GM12878 (cell line): Measurements from ENCODE around the gene SSBP3. TPM values are rescaled to one million over a fixed set of nuclear protein-coding genes. Genes with fewer than 3 reads are reported as not detected.

Experiments used
- ATAC-seq: fragments of 200-7000 bp; cut with Tn5 transposase; 3 replicates; pipeline ENCODE4 v1.9.1; 2020; ENCODE audit warnings: mild to moderate bottlenecking, moderate library complexity
- BruUV-seq: library from RNA; stranded (reverse); fragments of 400-500 nt; replicated peaks from 2 replicates; lab custom pipeline; 2021; lab: Mats Ljungman, UMichigan
- CTCF ChIA-PET: fragments of 300-600 bp; sonication (Branson Sonifier 250); formaldehyde crosslinking; extraction: SDS; loops from one replicate; lab custom pipeline; 2021; ENCODE audit warnings: inconsistent platforms; lab: Yijun Ruan, JAX
- POLR2A ChIA-PET: fragments of 350-600 bp; formaldehyde crosslinking; extraction: SDS; loops from one replicate; lab custom pipeline; 2021; ENCODE audit warnings: inconsistent platforms; lab: Charles Lee
- RAD21 ChIA-PET: fragments of 300-600 bp; sonication (Branson Sonifier 250); formaldehyde crosslinking; loops from one replicate; lab custom pipeline; 2023; ENCODE audit warnings: antibody characterized with exemption; ENCODE audit not compliant: unreplicated experiment; lab: Charles Lee
- SMC1A ChIA-PET: fragments of 300-600 bp; sonication (Branson Sonifier 250); formaldehyde crosslinking; loops from one replicate; lab custom pipeline; 2023; ENCODE audit not compliant: unreplicated experiment, uncharacterized antibody; lab: Charles Lee
- DNase-seq: peaks from one replicate; pipeline ENCODE4 v3.0.0-alpha.2; 2011; ENCODE audit warnings: low read depth, low spot score
- FAIRE-seq: peaks from 3 replicates; lab custom pipeline; 2011; peaks lifted over from hg19 to GRCh38; lab: Jason Lieb, UNC
- H2AFZ ChIP-seq: 2 replicates; pipeline ENCODE4 v1.6.0; 2011; ENCODE audit warnings: low read depth, low read length, control low read depth; ENCODE audit not compliant: control insufficient read depth
- H3K27ac ChIP-seq: 2 replicates; pipeline ENCODE4 v1.5.1; 2011; ENCODE audit warnings: control low read depth; ENCODE audit not compliant: control insufficient read depth, insufficient read depth
- H3K27me3 ChIP-seq, 2 experiments: replicated peaks in 1 of 2; 2 replicates each; pipeline versions ENCODE4 v1.6.0 to v1.6.1; 2011; ENCODE audit warnings: low read length in 1 of 2; ENCODE audit not compliant: control insufficient read depth in 2 of 2, insufficient read depth in 2 of 2
- H3K36me3 ChIP-seq, 2 experiments: 2 replicates each; pipeline ENCODE4 v1.5.1; 2011; ENCODE audit warnings: low read length in 1 of 2; ENCODE audit not compliant: control insufficient read depth in 2 of 2, insufficient read depth in 2 of 2
- H3K4me1 ChIP-seq: 2 replicates; pipeline ENCODE4 v1.6.1; 2011; ENCODE audit warnings: mild to moderate bottlenecking, low read length, moderate library complexity, mixed read lengths; ENCODE audit not compliant: control insufficient read depth, insufficient read depth
- H3K4me2 ChIP-seq: 2 replicates; pipeline ENCODE4 v1.6.0; 2011; ENCODE audit warnings: control low read depth; ENCODE audit not compliant: control insufficient read depth, insufficient read depth
- H3K4me3 ChIP-seq: fragments of 200-600 bp; sonication (generic); 2 replicates; pipeline ENCODE4 v1.5.1; 2016
- H3K79me2 ChIP-seq: 2 replicates; pipeline ENCODE4 v1.6.0; 2011; ENCODE audit warnings: low read length; ENCODE audit not compliant: control insufficient read depth, insufficient read depth
- H3K9ac ChIP-seq: 2 replicates; pipeline ENCODE4 v1.8.0; 2011; ENCODE audit warnings: low read length, control low read depth, mixed read lengths; ENCODE audit not compliant: control insufficient read depth, insufficient read depth
- H3K9me3 ChIP-seq: replicated peaks from 3 replicates; pipeline ENCODE4 v1.5.1; 2011; ENCODE audit warnings: mild to moderate bottlenecking, low read length; ENCODE audit not compliant: control insufficient read depth, insufficient read depth
- H4K20me1 ChIP-seq: 2 replicates; pipeline ENCODE4 v1.6.0; 2011; ENCODE audit not compliant: control insufficient read depth, insufficient read depth
- ASH2L ChIP-seq: fragments of 300-600, 200-600 bp; sonication (generic); IDR thresholded peaks from 2 replicates; pipeline ENCODE4 v1.6.1; 2017; ENCODE audit warnings: low read depth, mild to moderate bottlenecking, borderline replicate concordance
- DPF2 ChIP-seq: fragments of 450-650 bp; IDR thresholded peaks from 2 replicates; pipeline ENCODE4 v1.6.1; 2017; ENCODE audit warnings: mild to moderate bottlenecking
- E2F4 ChIP-seq: IDR thresholded peaks from 2 replicates; pipeline ENCODE4 v1.6.1; 2012; ENCODE audit warnings: low read depth, low read length, improper control_type of control experiment
- EZH2 ChIP-seq: IDR thresholded peaks from 2 replicates; pipeline ENCODE4 v1.6.1; 2012; ENCODE audit warnings: low read depth, mild to moderate bottlenecking, control low read depth, inconsistent platforms, low read length, borderline replicate concordance; ENCODE audit not compliant: control insufficient read depth
- IRF4 ChIP-seq: IDR thresholded peaks from 2 replicates; pipeline ENCODE4 v1.6.1; 2011; ENCODE audit warnings: low read depth, low read length
- MEF2B ChIP-seq: fragments of 450-650 bp; IDR thresholded peaks from 2 replicates; pipeline ENCODE4 v1.6.1; 2018; ENCODE audit warnings: mild to moderate bottlenecking, moderate library complexity; ENCODE audit not compliant: partially characterized antibody, poor library complexity, severe bottlenecking
- NR2F1 ChIP-seq: fragments of 450-650 bp; conservative IDR thresholded peaks from 2 replicates; pipeline ENCODE4 v1.6.1; 2017; ENCODE audit warnings: mild to moderate bottlenecking
- NRF1 ChIP-seq: conservative IDR thresholded peaks from 2 replicates; pipeline ENCODE4 v1.6.1; 2011; ENCODE audit warnings: mild to moderate bottlenecking, low read depth, low read length, improper control_type of control experiment
- RFX5 ChIP-seq: IDR thresholded peaks from 2 replicates; pipeline ENCODE4 v1.6.1; 2011; ENCODE audit warnings: low read depth, low read length, improper control_type of control experiment
- WGBS: methylation state at CpG from one replicate; pipeline ENCODE4 v1.1.6; 2016; ENCODE audit warnings: low lambda C conversion rate; ENCODE audit not compliant: insufficient replicate concordance, insufficient coverage; ENCODE audit errors: missing lambda C conversion rate; 5-methylcytosine and 5-hydroxymethylcytosine counted together
- in situ Hi-C: fragments of 300-500 bp; cut with MboI; formaldehyde crosslinking; loops from 9 replicates; pipeline ENCODE4 v1.14.3; 2018; ENCODE audit warnings: mixed read lengths
- intact Hi-C: fragments of 100-400 bp; cut with micrococcal nuclease; formaldehyde crosslinking; loops from one replicate; pipeline ENCODE4 v1.14.2; 2022; ENCODE audit not compliant: unreplicated experiment
- polyA plus RNA-seq, 11 experiments: library from polyadenylated mRNA; depleted of rRNA in 4 of 11; unstranded in 6 of 11; stranded (reverse) in 5 of 11; fragments of >200 nt; fragmentation: Nextera tagmentation in 4 of 11; fragmentation: Illumina TruSeq in 1 of 11; extraction: Ambion mirVana in 4 of 11; extraction: Trizol in 1 of 11; gene quantifications; 1 replicate in 1 of 11; 2 replicates in 10 of 11; pipeline versions ENCODE4 v1.2.1 to v1.2.3, GENCODE V29; 2011 to 2016; ENCODE audit warnings: inconsistent platforms in 2 of 11, missing spikeins in 2 of 11, low read depth in 1 of 11
- total RNA-seq, 4 experiments: library from RNA; depleted of rRNA in 3 of 4; stranded (reverse); fragments of >200 nt in 3 of 4; fragmentation: Illumina TruSeq in 1 of 4; extraction: Trizol in 1 of 4; gene quantifications; 2 replicates each; pipeline versions ENCODE4 v1.2.1 to v1.2.3, GENCODE V29; 2013 to 2021
- TF ChIP-seq, protein P1 (sequence below): fragments of 450-650 bp; IDR thresholded peaks from 2 replicates; pipeline ENCODE4 v1.6.1; 2018; ENCODE audit warnings: borderline replicate concordance, mild to moderate bottlenecking; ENCODE audit not compliant: partially characterized antibody
- TF ChIP-seq, protein P2 (sequence below): fragments of 450-650 bp; IDR thresholded peaks from 2 replicates; pipeline ENCODE4 v1.6.1; 2017; ENCODE audit warnings: low read depth, mild to moderate bottlenecking, moderate library complexity
- TF ChIP-seq, protein P3 (sequence below): fragments of 450-650 bp; IDR thresholded peaks from 2 replicates; pipeline ENCODE4 v1.6.1; 2016; ENCODE audit warnings: mild to moderate bottlenecking

SSBP3 gene
- total and polyA plus RNA-seq, 10 of the 15 experiments (the other 5 are each of a cell fraction or from before 2014, with no cell fraction given): 4.1 to 51.7 (median 17.1) TPM

DNA sequence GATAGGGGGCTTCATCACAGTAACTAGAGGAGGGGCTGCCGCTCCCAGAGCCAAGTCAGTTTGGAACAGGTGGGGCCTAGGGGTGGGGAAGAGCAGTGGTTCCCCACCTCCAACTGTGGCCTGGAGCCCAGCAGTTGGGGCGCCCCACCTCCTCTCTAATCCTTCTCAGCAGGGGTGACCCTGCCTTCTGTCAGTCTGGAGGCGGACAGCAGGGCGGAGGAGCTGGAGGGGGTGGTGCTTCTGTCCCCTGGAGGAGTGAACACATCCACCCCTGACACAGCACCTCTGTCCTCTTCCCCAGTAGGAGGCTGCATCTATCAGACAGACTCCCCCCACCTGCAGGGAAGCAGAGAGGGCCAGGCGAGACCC is 132.4 kb downstream of the SSBP3 start (continued):
- TF ChIP-seq E2F4 (no peak), NR2F1 (no peak), IRF4 (no peak)
- TF ChIP-seq, protein P1, sequence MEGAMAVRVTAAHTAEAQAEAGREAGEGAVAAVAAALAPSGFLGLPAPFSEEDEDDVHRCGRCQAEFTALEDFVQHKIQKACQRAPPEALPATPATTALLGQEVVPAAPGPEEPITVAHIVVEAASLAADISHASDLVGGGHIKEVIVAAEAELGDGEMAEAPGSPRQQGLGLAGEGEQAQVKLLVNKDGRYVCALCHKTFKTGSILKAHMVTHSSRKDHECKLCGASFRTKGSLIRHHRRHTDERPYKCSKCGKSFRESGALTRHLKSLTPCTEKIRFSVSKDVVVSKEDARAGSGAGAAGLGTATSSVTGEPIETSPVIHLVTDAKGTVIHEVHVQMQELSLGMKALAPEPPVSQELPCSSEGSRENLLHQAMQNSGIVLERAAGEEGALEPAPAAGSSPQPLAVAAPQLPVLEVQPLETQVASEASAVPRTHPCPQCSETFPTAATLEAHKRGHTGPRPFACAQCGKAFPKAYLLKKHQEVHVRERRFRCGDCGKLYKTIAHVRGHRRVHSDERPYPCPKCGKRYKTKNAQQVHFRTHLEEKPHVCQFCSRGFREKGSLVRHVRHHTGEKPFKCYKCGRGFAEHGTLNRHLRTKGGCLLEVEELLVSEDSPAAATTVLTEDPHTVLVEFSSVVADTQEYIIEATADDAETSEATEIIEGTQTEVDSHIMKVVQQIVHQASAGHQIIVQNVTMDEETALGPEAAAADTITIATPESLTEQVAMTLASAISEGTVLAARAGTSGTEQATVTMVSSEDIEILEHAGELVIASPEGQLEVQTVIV: no peak

DNA sequence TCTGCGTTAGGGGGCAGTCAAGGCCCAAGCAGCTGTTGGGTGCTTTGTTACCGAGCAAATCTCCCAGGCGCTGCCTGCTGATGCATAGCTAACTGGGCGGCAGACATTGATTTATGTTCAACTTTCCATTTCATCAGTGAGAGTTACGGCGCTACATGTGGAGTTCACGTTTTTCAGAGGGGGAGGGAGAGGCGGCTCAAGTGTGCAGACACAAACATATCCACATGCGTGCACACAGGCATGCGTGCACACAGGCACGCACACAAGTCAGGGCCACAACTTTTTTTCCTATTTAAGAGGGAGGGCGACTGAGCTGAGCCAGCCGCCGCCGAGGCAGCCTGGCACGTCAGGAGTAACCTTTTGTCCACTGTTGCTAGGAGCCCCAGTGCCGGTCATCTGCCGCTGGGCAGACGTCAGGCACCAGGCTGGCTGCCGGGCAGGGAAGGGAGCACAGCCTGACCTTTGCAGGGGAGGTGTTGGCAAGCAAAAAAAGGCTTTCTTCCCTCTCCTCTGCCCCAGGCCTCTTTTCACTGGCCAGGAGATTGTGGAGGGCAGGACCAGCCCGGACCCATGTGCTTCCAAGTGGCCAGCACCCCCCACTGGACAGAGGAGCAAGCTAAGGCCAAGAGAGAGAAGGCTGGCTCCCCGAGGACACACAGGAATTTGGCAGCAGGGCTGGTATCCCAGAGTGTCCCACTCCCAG is 133.0 kb downstream of the SSBP3 start:
- ChIA-PET SMC1A (interaction anchor here (1.1 to 2.8 kb wide), 4 partner anchors 131 to 216 kb away, joined by 3 to 11 read pairs (median 5); no protein-coding TSS in a partner anchor), CTCF (interaction anchor here (0.6 to 2.7 kb wide), 19 partner anchors 9 to 537 kb away, joined by 3 to 20 read pairs (median 3); partner anchors contain the start of gene MRPL37), RAD21 (interaction anchor here (0.7 to 2.6 kb wide), 3 partner anchors 129 to 215 kb away, joined by 3 to 37 read pairs (median 16); partner anchors contain the start of gene SSBP3), POLR2A (interaction anchor here (1.0 to 1.7 kb wide), 3 partner anchors 9 to 134 kb away, joined by 3 to 6 read pairs (median 4); no protein-coding TSS in a partner anchor)
- H3K9me3 ChIP-seq: no peaks in the 10 kb centered on the region
- no peak overlapping the region for H3K4me2 ChIP-seq
- H2AFZ ChIP-seq: no peak overlapping the region
- ATAC-seq (peak; percentile 96), DNase-seq (peak; percentile 19), FAIRE-seq (no peak)
- no peak overlapping the region for H3K27ac ChIP-seq
- H3K4me3 ChIP-seq: no peak overlapping the region
- in situ Hi-C loops: no loop called here
- H3K79me2 ChIP-seq: no peaks in the 10 kb centered on the region
- H4K20me1 ChIP-seq: no peaks in the 10 kb centered on the region
- H3K4me1 ChIP-seq: peaks cover 10% of the 10 kb centered on the region
- no peaks in the 10 kb centered on the region for H3K27me3 ChIP-seq
- 92% methylated on average over 22 of the region's 22 CpGs for WGBS
- intact Hi-C loops: loop anchor here (1.0 to 5.0 kb wide), 2 partner anchors 134 to 216 kb away; partner anchors contain the start of gene SSBP3
- no peak overlapping the region for H3K9ac ChIP-seq
- H3K36me3 ChIP-seq: peaks cover 0 to 4% of the 10 kb centered on the region in 2 experiments; a peak in 3 of 4 replicates
- BruUV-seq: no TSS peak
- TF ChIP-seq, protein P2, sequence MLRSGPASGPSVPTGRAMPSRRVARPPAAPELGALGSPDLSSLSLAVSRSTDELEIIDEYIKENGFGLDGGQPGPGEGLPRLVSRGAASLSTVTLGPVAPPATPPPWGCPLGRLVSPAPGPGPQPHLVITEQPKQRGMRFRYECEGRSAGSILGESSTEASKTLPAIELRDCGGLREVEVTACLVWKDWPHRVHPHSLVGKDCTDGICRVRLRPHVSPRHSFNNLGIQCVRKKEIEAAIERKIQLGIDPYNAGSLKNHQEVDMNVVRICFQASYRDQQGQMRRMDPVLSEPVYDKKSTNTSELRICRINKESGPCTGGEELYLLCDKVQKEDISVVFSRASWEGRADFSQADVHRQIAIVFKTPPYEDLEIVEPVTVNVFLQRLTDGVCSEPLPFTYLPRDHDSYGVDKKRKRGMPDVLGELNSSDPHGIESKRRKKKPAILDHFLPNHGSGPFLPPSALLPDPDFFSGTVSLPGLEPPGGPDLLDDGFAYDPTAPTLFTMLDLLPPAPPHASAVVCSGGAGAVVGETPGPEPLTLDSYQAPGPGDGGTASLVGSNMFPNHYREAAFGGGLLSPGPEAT: no peak
- TF ChIP-seq, protein P3, sequence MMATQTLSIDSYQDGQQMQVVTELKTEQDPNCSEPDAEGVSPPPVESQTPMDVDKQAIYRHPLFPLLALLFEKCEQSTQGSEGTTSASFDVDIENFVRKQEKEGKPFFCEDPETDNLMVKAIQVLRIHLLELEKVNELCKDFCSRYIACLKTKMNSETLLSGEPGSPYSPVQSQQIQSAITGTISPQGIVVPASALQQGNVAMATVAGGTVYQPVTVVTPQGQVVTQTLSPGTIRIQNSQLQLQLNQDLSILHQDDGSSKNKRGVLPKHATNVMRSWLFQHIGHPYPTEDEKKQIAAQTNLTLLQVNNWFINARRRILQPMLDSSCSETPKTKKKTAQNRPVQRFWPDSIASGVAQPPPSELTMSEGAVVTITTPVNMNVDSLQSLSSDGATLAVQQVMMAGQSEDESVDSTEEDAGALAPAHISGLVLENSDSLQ: peak; percentile 94
- TF ChIP-seq ASH2L: no peak
- no peak for TF ChIP-seq RFX5
- TF ChIP-seq DPF2: 0 out of 2 replicates have a peak, but pooled peaks have one; percentile 59
- no peak for TF ChIP-seq EZH2
- TF ChIP-seq MEF2B: no peak
- no peak for TF ChIP-seq NRF1
